HL-60 (cell line): ENCODE data around the gene SLC43A2.

Experiments used
- DNase-seq, 2 experiments: peaks; one replicate each; pipeline ENCODE4 v3.0.0-alpha.2; 2010 to 2020; ENCODE audit warnings: low read depth in 1 of 2, low spot score in 1 of 2
- H3K27ac ChIP-seq: fragments of 250-450 bp; sonication (Bioruptor Pico); replicated peaks from 2 replicates; pipeline ENCODE4 v1.5.1; 2020; ENCODE audit warnings: mild to moderate bottlenecking, moderate library complexity
- H3K27me3 ChIP-seq: fragments of 250-450 bp; sonication (Bioruptor Pico); 2 replicates; pipeline ENCODE4 v1.5.1; 2021; ENCODE audit warnings: mild to moderate bottlenecking, moderate library complexity; ENCODE audit not compliant: insufficient read depth, poor library complexity, severe bottlenecking
- H3K4me3 ChIP-seq: replicated peaks from 2 replicates; pipeline ENCODE4 v1.5.1; 2011; ENCODE audit warnings: mild to moderate bottlenecking, control low read depth, low read length; ENCODE audit not compliant: insufficient read depth
- GABPA ChIP-seq: IDR thresholded peaks from 2 replicates; pipeline ENCODE4 v1.6.1; 2012; ENCODE audit warnings: low read depth
- POLR2AphosphoS5 ChIP-seq: IDR thresholded peaks from 2 replicates; pipeline ENCODE4 v1.6.1; 2012; ENCODE audit warnings: low read depth
- REST ChIP-seq: IDR thresholded peaks from 2 replicates; pipeline ENCODE4 v1.6.1; 2012; ENCODE audit warnings: low read depth; ENCODE audit not compliant: insufficient replicate concordance
- SPI1 ChIP-seq: IDR thresholded peaks from 2 replicates; pipeline ENCODE4 v1.6.1; 2012; ENCODE audit warnings: low read depth, mild to moderate bottlenecking, borderline replicate concordance
- TF ChIP-seq, protein P1 (sequence below): IDR thresholded peaks from one replicate; pipeline ENCODE4 v1.5.1; 2011; ENCODE audit warnings: low read length, control low read depth, inconsistent platforms; ENCODE audit not compliant: insufficient read depth

The SLC43A2 gene

GRCh38 chr17:1561420-1562175, 67.0 kb downstream of the SLC43A2 start:
- H3K4me3 ChIP-seq: peak overlapping the region; percentile 65
- H3K27me3 ChIP-seq: no peaks in the 10 kb centered on the region
- TF ChIP-seq, protein P1, sequence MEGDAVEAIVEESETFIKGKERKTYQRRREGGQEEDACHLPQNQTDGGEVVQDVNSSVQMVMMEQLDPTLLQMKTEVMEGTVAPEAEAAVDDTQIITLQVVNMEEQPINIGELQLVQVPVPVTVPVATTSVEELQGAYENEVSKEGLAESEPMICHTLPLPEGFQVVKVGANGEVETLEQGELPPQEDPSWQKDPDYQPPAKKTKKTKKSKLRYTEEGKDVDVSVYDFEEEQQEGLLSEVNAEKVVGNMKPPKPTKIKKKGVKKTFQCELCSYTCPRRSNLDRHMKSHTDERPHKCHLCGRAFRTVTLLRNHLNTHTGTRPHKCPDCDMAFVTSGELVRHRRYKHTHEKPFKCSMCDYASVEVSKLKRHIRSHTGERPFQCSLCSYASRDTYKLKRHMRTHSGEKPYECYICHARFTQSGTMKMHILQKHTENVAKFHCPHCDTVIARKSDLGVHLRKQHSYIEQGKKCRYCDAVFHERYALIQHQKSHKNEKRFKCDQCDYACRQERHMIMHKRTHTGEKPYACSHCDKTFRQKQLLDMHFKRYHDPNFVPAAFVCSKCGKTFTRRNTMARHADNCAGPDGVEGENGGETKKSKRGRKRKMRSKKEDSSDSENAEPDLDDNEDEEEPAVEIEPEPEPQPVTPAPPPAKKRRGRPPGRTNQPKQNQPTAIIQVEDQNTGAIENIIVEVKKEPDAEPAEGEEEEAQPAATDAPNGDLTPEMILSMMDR: no peak
- TF ChIP-seq GABPA: no peak
- TF ChIP-seq SPI1: no peak
- no peak for TF ChIP-seq POLR2AphosphoS5
- no peak for TF ChIP-seq REST
- no peak for DNase-seq
- no peak overlapping the region for H3K27ac ChIP-seq

- no peak overlapping the region for H3K4me3 ChIP-seq
- DNase-seq: no peak
- H3K27me3 ChIP-seq: no peaks in the 10 kb centered on the region
- H3K27ac ChIP-seq: no peak overlapping the region
- no peak for TF ChIP-seq REST
Observed at GRCh38 chr17:1560858-1561355, 67.7 kb downstream of the SLC43A2 start.

GRCh38 chr17:1560101-1560857, 68.4 kb downstream of the SLC43A2 start:
- Histone ChIP-seq H3K27me3 (no peaks in the 10 kb centered on the region), H3K4me3 (no peak overlapping the region), H3K27ac (no peak overlapping the region)
- DNase-seq: no peak
- TF ChIP-seq SPI1: no peak
- TF ChIP-seq POLR2AphosphoS5: no peak
- TF ChIP-seq GABPA: no peak
- TF ChIP-seq, protein P1: no peak
- no peak for TF ChIP-seq REST
